Measurements from ENCODE around the gene NOVA2.

NOVA2 gene

DNA sequence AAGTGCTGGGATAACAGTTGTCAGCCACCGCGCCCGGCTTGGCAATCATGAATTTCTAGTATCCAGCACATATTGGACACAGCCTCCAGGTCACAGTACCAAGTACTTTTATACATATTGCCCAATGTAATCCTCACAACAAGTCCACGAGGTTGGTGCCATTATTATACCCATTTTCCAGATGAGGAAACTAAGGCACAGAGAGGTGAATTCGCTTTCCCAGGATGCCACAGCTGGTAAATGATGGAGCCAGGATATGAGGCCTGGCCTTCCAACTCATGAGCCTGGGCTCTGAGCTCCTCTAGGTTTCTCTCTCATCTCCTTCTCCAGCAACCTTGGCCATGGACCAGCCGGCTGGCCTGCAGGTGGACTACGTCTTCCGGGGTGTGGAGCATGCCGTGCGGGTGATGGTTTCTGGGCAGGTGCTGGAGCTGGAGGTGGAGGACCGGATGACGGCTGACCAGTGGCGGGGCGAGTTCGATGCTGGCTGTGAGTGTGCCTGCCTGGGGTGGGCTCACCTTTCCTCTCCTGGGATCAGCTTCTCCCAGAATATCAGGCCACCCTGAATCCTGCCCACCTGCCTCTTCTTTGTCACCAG is 29.1 kb upstream of the NOVA2 start:
- in situ Hi-C loops (cut with HindIII; ENCODE audit: low sequenced_read_pairs) = no loop called here

DNA sequence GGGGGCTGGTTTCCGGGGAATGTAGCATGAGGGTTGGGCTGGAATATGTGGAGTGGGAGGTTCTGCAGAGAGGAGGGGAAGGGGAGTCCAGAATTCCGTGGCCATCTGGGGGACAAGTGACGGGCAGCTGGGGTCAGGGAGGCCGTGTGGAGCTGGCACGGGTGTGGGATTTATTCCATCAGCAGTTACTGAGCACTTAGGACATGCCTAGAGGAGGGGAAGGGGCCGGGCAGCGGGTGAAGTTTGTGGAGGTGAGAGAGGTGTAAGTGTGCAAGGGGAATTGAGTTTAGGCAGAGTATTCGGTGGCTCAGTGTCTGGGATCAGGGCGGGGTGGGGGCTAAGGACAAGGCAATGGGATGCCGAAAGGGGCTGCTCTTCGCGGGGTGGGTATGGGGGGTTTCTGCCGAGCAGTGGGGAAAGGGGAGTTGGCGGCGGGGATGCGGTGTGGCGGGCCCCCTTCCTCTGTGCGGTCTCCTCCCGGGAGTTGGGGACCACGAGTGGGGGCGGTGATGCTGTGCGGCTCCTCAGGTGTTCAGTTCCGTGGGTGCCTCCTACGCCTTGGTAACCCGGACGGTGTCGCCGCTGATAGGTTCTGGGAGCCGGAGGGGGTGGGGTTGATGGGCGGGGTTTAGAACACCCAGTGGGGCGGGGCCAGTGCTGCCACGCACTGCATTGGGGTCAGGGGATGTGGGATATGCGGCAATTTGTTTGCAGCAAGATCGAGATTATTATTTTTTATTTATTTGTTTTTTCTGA is 27.0 kb upstream of the NOVA2 start:
- in situ Hi-C loops (cut with HindIII; ENCODE audit: low sequenced_read_pairs) = no loop called here

DNA sequence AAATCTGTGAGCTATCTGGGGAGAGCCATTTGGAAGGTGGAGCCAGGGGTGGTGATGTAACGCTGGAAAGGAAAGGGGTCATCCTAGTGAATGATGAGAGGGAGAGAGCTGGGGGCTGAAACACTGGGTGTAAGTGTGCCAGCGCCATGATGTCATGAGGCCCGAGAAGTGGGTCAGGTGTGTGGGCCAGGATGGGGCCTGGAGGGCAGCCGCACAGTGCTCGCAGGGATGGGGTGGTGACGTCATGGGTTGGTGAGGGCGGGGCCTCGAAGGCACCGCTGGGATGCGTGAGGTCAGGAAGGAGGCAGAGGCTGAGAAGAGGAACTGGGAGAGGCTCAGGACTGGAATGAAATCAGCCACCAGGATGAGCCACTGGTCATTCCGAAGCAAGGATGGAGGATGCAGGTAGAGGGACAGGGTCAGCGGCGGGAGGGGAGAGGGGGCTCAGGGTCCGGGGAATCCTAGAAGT is 26.0 kb upstream of the NOVA2 start:
- in situ Hi-C loops (cut with HindIII; ENCODE audit: low sequenced_read_pairs) = no loop called here

DNA sequence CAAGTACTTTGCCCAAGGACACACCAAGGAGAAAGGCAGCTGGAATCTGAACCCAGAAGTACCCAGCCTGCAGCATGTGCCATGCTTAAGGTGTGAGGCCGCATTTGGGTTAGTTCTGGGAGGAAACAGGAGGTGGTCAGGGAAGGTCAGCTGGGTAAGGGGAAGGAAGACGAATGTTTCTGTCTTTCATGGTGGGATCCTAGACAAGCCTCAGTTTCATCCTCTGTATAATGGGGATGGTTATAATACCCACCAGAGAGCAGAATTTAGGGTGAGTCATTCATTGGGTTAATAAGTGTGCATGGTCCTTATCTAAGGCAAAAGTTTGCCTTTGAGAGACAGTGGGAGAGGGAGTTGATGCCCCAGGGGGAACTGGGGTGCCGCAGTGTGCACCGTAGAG is 25.2 kb upstream of the NOVA2 start:
- in situ Hi-C loops (cut with HindIII; ENCODE audit: low sequenced_read_pairs) = no loop called here

DNA sequence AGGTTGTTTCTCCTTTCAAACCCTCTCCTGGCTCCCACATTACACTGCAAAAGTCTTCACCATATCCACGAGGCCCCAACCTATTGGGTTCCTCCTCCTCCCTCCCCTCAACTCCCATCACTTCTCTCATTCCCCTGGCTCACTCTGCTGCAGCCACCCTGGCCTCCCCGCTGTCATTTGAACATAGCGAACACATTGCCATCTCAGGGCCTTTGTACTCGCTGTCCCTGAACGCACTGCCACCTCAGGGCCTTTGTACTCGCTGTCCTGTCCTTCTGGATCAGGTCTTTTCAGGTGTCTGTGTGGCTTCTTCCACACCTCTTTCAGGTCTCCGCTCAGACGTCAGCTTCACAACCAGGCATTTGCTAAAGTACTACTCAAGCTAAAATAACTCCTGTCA is 23.3 kb upstream of the NOVA2 start:
- in situ Hi-C loops (cut with HindIII; ENCODE audit: low sequenced_read_pairs) = no loop called here

DNA sequence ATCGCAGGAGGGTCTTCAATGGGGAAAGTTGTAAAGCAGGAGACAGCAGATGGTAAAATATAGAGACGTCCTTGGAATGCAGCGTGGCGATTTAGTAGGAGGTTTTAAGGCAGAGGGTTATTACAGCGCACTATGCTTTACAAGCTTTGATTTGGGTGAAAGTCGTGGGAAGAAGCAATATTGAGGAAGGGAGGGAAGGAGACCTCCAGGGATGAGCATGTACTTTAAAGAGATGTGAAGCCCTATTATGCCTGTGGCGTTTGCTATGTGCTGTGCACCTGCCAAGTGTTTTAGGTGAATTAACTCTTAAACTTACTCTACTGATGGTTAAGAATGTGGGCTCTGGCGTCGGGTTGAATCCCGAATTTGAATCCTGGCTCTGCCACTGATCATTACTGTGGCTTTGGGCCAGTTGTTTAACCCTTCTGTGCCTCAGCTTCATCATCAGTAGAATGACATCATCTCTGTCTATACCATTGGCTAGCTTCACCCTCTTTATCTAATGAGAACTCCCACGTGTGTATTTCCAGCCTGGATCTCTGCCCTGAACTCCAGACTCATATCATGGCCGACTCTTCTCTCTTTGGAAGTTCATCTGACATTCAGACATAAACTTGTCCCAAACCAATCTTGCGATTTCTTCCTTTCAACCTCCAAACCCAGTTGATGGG is 22.2 kb upstream of the NOVA2 start:
- in situ Hi-C loops (cut with HindIII; ENCODE audit: low sequenced_read_pairs) = no loop called here

DNA sequence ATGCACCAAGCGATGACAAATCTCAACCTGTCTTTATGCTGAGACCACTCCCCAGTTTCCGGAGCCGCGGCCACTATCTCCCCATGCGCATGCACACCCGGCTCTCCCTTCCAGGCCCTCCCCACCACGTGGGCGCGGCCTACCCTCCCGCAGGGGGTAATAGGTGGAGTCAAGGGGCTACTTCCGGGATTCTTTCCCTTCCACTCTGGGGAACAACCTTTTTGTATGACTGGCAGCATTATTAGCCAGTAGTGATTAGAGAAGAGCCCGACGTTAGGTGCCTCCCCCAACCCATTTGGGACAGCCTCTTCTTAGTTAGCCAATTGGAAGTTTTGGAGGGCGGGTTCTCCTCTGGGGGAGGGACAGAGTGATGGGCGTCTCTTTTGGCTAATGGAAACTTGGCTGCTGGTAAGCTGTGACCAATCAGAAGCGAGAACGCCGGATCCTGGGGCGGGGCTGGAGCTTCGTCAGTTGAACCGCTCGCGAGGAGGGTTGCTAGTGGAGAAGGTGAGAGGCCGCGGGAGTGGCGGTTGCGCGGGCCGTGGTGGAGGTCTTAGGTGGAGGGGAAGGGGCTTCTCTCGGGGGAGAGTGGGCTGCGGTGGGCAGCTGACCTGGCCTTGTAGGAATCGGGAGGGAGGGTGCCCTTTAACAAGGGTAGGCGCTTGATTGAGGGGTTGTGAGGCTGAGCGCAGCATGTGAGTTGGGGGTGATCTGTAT is 21.5 kb upstream of the NOVA2 start, which contains the start of gene CCDC61:
Gene CCDC61, plus strand, starts transcription at position 470 of the 717 bp plus-strand sequence. CDS start 7,552 bp downstream, outside the sequence.
- in situ Hi-C loops (cut with HindIII; ENCODE audit: low sequenced_read_pairs) = no loop called here

DNA sequence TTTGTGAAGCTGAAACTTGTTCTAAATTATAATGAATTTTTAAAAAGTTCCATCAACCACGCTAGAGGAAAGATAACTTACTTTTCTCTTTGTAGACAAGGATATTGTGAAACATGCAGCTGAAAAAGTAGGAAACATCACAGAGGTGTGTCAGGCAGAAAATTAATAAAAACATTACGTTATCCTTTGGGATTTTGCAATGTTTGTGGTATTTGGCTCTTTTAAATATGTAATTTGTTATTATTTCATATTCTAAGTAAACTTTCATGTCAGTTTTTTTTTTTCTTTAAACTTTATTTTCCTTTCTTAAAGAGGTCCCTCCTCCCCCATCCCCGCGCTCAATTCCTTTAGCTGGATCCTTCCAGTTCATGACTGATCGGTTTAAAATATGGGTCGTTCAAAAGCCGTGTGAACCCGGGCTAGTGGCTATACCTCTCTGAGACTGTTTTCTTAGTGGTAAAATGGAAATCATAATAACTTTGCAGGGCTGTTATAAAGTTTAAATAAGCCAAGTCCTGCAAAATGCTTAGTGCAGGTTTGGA is 20.9 kb upstream of the NOVA2 start:
- in situ Hi-C loops (cut with HindIII; ENCODE audit: low sequenced_read_pairs) = no loop called here

DNA sequence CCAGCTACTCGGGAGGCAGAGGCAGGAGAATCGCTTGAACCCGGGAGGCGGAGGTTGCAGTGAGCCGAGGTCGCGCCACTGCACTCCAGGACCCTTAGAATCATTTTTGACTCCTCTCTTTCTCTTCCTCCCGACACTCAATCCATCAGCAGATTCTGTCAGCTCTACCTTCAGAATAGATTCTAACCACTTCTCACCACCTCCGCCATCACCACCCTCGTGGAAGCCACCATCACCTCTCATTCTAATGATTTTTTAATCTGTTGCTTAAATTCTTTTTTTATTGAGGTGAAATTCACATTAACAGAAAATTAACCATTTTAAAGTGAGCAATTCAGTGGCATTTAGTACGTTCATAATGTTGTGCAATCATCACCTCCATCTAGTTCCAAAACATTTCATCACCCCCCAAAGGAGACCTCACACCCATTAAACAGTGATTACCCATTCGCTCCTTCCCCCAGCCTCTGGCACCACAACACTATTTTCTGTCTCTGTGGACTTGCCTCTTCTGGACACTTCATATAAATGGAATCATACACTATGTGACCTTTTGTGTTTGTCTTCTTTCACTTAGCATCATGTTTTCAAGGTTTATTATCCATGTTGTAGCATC is 16.6 kb upstream of the NOVA2 start:
- in situ Hi-C loops (cut with HindIII; ENCODE audit: low sequenced_read_pairs) = no loop called here

DNA sequence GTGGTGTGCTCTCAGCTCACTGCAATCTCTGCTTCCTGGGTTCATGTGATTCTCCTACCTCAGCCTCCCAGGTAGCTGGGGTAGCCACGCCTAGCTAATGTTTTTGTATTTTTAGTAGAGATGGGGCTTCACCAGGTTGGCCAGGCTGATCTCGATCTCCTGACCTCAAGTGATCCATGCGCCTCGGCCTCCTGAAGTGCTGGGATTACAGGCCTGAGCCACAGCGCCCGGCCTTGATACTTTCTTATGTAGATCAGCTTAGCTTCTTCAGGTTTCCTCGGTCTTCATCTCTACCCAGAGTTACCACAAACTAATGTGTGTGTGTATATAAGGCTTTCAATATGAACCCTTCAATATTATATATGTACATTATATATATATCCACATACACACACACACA is 11.7 kb upstream of the NOVA2 start:
- in situ Hi-C loops (cut with HindIII; ENCODE audit: low sequenced_read_pairs) = no loop called here

DNA sequence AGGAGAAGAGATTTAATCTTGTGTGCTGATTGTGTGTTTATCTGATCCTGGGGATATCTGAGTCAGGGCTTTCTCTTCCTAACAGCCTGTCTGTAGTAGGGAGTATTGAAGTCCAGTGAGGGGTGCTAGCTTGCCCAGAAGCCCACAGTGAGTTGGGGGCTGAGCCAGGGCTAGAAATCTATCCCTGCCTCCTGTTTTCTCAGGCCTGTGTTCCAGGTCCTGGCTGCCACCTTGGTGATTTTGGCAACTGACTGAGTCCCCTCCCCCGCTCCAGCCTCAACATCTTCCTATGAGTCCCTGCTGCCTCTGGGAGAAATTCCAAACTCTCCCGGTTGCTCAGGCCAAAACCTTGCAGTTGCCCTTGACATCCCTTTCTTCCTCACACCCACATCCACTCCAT is 7.7 kb upstream of the NOVA2 start:
- in situ Hi-C loops (cut with HindIII; ENCODE audit: low sequenced_read_pairs) = no loop called here

DNA sequence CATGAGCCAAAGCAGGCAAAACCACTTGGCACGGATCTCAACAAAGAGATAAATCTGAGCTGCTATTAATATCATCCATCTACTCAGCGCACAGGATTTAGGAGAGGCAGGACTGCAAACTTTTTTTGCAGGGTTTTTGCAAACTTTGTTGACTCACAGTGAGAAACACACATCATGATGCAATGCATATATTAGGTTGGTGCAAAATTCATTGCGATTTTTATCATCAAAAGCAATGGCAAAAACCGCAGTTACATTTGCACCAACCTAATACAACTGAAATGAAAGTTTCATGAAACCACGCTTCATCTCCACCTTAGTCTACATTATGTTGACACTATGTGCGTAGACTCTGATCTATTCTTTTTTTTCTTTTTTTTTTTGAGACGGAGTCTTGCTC is 4.5 kb upstream of the NOVA2 start:
- in situ Hi-C loops (cut with HindIII; ENCODE audit: low sequenced_read_pairs) = no loop called here

DNA sequence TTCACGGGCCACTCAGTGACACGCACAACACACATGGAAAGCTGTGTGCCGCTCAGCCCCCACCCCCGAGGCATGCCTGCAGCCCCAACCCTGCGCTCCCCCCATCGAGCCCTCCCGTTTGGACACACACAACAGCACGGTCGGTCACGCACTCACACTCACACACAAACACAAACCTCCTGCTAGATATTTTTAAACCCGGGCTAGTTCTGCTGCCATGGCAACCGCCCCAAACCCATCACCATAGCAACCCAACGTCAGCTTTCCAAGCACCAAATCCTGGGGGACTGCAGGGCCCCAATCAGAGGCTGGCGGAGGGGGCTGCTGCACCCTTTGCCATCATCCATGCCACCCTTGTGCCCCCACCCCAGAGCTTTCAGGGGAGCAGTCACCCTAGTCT is 2.5 kb upstream of the NOVA2 start:
- in situ Hi-C loops (cut with HindIII; ENCODE audit: low sequenced_read_pairs) = no loop called here

DNA sequence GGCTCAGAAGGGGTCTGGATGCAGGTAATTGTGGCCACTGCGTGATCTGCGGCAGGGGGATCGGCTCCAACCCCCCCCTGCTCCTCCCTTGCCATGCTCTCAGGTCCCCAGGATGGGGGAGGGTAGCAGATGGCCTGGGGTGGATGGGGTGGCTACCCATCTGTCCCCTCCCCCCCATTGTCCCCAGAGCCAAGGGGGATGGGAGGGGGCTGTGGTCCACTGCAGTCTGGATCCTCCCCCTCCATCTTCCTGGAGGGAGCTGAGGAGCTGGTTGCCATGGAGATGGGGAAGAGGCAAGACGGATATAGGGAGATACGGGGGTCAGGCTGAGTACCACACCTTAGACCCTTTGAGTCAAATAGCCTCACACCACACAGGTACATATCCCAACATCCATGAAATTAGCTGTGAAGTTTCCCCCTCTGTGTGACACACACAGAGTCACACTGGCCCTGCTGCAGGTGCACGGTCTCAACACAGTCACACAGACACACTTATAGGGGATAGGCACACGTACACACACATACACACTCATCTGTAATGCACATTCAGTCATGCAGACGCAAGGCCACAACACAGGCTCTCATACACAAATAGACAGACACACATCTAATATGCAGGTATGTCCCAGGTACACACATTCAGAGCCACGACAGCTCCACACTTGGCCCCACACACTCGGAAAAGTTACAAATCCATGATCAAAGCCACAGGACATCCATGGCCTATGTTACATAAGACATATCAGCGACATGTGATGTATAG is 1.8 kb upstream of the NOVA2 start:
- in situ Hi-C loops (cut with HindIII; ENCODE audit: low sequenced_read_pairs) = no loop called here

DNA sequence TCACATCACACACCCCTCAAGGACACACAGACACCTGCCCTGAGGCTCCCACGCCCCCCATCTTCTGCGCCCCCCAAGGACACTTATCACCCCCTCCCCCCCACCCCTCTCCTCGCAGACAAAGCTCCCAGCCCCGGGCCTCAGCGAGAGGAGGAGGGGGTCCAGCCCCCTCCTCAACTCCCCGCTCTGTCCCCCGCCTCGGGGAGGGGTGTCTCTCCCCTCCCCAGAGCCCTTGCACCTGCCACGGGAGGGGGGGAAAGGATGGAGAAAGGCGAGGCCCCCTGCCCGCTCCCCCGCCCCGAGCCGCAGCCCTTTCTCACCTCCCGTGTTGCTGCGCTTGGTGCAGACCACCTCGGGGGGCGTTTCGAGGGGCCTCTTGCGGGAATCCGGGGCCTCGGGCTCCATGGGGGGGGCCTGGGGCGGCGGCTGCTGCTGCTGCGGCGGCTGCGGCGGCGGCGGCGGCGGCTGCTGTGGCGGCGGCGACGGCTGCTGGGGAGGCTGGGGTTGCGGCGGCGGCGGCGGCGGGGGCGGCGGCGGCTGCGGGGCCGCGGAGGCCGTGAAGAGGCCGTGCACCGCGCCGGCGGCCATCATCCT is 621 bp downstream of the NOVA2 start:
- in situ Hi-C loops (cut with HindIII; ENCODE audit: low sequenced_read_pairs) = no loop called here

DNA sequence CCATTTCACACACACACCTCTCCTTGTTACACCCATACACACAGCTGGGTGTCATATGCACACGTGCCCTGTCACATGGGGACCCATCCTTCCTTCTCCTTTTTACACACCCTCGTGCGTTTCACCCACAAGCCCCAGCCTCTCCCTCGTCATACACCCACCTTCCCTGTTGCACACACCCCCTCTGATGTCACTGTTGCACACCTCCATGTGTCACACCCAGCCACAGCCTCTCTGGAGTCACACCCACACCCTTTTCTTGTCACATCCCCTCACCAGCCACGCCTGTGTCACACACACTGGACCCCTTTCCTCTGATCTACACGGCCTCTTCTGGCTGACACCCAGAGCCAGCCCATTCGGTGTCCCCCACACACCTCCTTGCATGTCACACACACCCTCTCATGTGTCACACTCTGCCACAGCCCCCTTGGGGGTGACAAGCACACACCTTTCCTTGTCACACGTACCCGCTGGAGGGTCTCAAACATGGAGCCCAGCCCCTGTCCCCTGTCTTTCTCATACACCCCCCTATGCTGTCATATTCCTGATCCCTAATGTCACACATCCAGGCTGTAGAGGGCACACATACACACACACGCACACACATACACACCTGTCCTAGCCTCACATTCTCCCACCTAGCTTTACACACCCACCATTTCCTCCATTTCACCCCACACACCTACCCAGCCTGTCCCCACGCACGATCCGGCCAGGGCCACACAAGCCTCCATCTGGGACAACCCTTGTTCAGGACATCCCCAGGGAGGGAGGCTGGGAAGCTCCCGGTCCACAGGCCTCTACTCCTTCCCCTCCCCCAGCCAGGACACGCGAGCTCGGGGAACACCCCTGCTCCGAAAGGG is 1.4 kb downstream of the NOVA2 start:
- in situ Hi-C loops (cut with HindIII; ENCODE audit: low sequenced_read_pairs) = no loop called here

DNA sequence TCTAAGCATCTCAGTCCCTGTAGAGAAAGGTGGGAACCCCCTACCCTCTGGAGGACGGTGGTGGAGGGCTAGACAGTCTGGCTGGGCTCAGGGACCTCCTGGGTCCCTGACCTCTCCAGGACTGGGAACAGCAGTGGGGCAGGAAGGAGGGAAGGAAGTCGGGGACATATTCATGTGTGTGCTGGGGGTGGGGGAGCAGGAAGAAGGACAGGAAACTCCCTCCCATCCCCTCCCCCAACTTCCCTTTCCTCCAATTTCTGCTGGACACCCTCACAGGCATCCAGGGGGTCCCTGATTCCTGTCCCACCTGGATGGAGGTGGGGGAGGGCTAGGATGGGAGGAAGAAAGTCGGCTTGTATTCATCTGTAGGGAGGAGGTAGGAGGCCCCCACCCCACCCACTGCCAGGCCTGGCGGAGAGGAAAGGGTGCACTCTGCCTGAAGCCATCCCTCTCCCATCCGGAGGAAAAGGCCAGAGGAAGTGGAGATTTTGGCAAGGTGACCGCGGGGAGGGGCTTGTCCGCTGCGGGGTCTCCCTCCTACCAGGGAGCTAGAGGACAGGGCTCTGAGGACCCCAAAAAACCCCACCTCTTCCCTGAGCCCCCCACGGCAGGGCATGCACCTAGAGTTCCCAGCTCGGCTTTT is 2.3 kb downstream of the NOVA2 start:
- in situ Hi-C loops (cut with HindIII; ENCODE audit: low sequenced_read_pairs) = no loop called here

DNA sequence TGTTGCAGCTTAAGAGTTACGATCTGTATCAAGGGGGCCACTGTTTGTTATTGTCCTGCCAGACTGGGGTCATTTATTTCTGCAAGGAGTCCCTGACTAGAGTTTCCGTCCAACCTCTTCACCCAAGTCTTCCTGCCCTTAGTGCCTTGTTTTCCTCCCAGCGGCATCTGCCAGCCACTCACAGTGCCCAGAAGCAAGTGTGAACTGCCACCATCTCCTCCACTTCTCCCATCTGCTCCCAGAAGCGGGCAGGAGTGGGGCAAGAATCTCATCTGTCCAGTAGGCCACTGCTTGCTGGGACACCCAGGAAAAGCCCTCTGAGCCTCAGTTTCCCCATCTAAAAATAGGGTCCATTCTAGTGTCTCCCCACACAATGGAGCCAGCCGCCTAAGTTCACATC is 4.0 kb downstream of the NOVA2 start:
- in situ Hi-C loops (cut with HindIII; ENCODE audit: low sequenced_read_pairs) = no loop called here

Data from DLD1 (cell line).